CD4-positive, alpha-beta T cell (primary cell): ENCODE measurements around the gene TNFRSF21. TPM values are rescaled to one million over a fixed set of nuclear protein-coding genes. Genes with fewer than 3 reads are reported as not detected.

Experiments
- ATAC-seq: fragments of 200-7000 bp; cut with Tn5 transposase; one replicate; pipeline ENCODE4 v1.10.0; 2022; ENCODE audit warnings: mild to moderate bottlenecking; ENCODE audit not compliant: poor library complexity
- CTCF ChIA-PET: fragments of 350-600 bp; sonication (Branson Sonifier 250); formaldehyde crosslinking; loops from one replicate; lab custom pipeline; 2021; ENCODE audit warnings: antibody characterized with exemption, inconsistent platforms; lab: Charles Lee
- POLR2A ChIA-PET: fragments of 350-600 bp; sonication (Branson Sonifier 250); formaldehyde crosslinking; loops from one replicate; lab custom pipeline; 2021; ENCODE audit warnings: antibody characterized with exemption, inconsistent platforms; lab: Charles Lee
- DNase-seq, 14 experiments: peaks; one replicate each; pipeline ENCODE4 v3.0.0-alpha.2; 2013 to 2020; ENCODE audit warnings: mixed read lengths in 2 of 14
- H3K27ac ChIP-seq, 2 donors: one replicate each; pipeline versions ENCODE4 v1.5.1 to v1.7.0; 2013; ENCODE audit warnings: low read length in 2 of 2, low read depth in 1 of 2, mild to moderate bottlenecking in 1 of 2
- H3K27me3 ChIP-seq, 2 experiments: 1 replicate in 1 of 2; 2 replicates in 1 of 2; pipeline versions ENCODE4 v1.6.1 to v1.7.0; 2013; ENCODE audit warnings: low read length in 2 of 2, control low read depth in 1 of 2, mild to moderate bottlenecking in 1 of 2, moderate library complexity in 1 of 2; ENCODE audit not compliant: insufficient read depth in 2 of 2, control insufficient read depth in 1 of 2
- H3K36me3 ChIP-seq: one replicate; pipeline ENCODE4 v1.6.1; 2013; ENCODE audit warnings: low read length, control low read depth; ENCODE audit not compliant: insufficient read depth
- H3K4me1 ChIP-seq: one replicate; pipeline ENCODE4 v1.6.1; 2013; ENCODE audit warnings: low read length, control low read depth; ENCODE audit not compliant: insufficient read depth
- H3K4me3 ChIP-seq: one replicate; pipeline ENCODE4 v1.5.1; 2013; ENCODE audit warnings: mild to moderate bottlenecking, low read length, moderate library complexity
- H3K9me3 ChIP-seq, 2 experiments: 1 replicate in 1 of 2; 2 replicates in 1 of 2; pipeline versions ENCODE4 v1.6.1 to v1.7.0; 2013; ENCODE audit warnings: low read length in 2 of 2, mild to moderate bottlenecking in 2 of 2, control low read depth in 1 of 2, moderate library complexity in 1 of 2; ENCODE audit not compliant: control insufficient read depth in 1 of 2, insufficient read depth in 1 of 2
- H3K27ac Mint-ChIP-seq: one replicate; pipeline ENCODE4 v1.8.0; 2020; ENCODE audit warnings: mixed read lengths
- H3K27me3 Mint-ChIP-seq: one replicate; pipeline ENCODE4 v1.8.0; 2021; ENCODE audit warnings: mixed read lengths
- H3K36me3 Mint-ChIP-seq: one replicate; pipeline ENCODE4 v1.8.0; 2021; ENCODE audit warnings: low read depth, mixed read lengths
- H3K4me1 Mint-ChIP-seq: one replicate; pipeline ENCODE4 v1.8.0; 2021; ENCODE audit warnings: low read depth, mixed read lengths
- H3K4me3 Mint-ChIP-seq: one replicate; pipeline ENCODE4 v1.8.0; 2020; ENCODE audit warnings: mild to moderate bottlenecking, mixed read lengths
- H3K9me3 Mint-ChIP-seq: one replicate; pipeline ENCODE4 v1.8.0; 2020; ENCODE audit warnings: mixed read lengths
- CTCF ChIP-seq: fragments of 200-600 bp; IDR thresholded peaks from one replicate; pipeline ENCODE4 v1.8.0; 2022; ENCODE audit warnings: antibody characterized with exemption, mild to moderate bottlenecking
- intact Hi-C, 2 experiments: fragments of 100-400 bp; cut with DNase I in 1 of 2; cut with micrococcal nuclease in 1 of 2; formaldehyde crosslinking; loops; one replicate each; pipeline versions ENCODE4 v1.15.1 to v1.9.0; 2023 to 2025; cut with DNase I, micrococcal nuclease
- total RNA-seq, 174 experiments: library from RNA in 2 of 174; stranded (reverse) in 2 of 174; gene quantifications; one replicate each; pipeline ENCODE4 v1.2.3 and lab custom pipeline; 2021 to 2026

TNFRSF21 gene
- total RNA-seq, 2 experiments from 2014 or later, result 0.92 to 0.96 TPM

GRCh38 chr6:47181681-47182080 is 128.0 kb downstream of the TNFRSF21 start:
- ChIA-PET CTCF (no interaction called here), POLR2A (no interaction called here)
- H3K9me3 Mint-ChIP-seq, result no peaks in the 10 kb centered on the region
- DNase-seq, result no peak
- H3K9me3 ChIP-seq, result no peaks in the 10 kb centered on the region
- TF ChIP-seq CTCF, result no peak
- H3K4me3 Mint-ChIP-seq, result no peak overlapping the region
- no peak for ATAC-seq
- no peak overlapping the region for H3K27ac ChIP-seq
- H3K27me3 ChIP-seq, result no peaks in the 10 kb centered on the region
- no peak overlapping the region for H3K4me3 ChIP-seq
- H3K36me3 ChIP-seq, result no peaks in the 10 kb centered on the region
- intact Hi-C loops, result no loop called here
- no peaks in the 10 kb centered on the region for H3K27me3 Mint-ChIP-seq
- no peaks in the 10 kb centered on the region for H3K4me1 ChIP-seq
- no peaks in the 10 kb centered on the region for H3K4me1 Mint-ChIP-seq
- no peak overlapping the region for H3K27ac Mint-ChIP-seq
- H3K36me3 Mint-ChIP-seq, result no peaks in the 10 kb centered on the region

Other genes with a start within 250 kb of the TNFRSF21 start
- gene CD2AP, start 167.9 kb upstream of the TNFRSF21 start, total RNA-seq, result 10 to 100 TPM; 29.4 to 31.3 TPM